ENCODE results near the gene IMP3. TPM values are rescaled to one million over a fixed set of nuclear protein-coding genes. Genes with fewer than 3 reads are reported as not detected.
A peak's percentile ranks its signal among the peaks of the same experiment; 100 is the strongest.

Gene IMP3
- polyA plus RNA-seq, 1 of the 3 experiments (the other 2 are of a cell fraction): 56.2 TPM

GRCh38 chr15:75646944-75647364, 6.9 kb upstream of the IMP3 start:
- H3K36me3 ChIP-seq (replicated peaks in 1 of 2; ENCODE audit: control insufficient read depth in 1 of 2, insufficient read depth in 2 of 2, low read length in 1 of 2): peaks cover 0 to 10% of the 10 kb centered on the region in 2 experiments
- peak overlapping the region; percentile 81 to 96 for H3K27ac ChIP-seq (ENCODE audit: low read depth in 2 of 2, low read length in 1 of 2)
- H3K9me2 ChIP-seq: no peaks in the 10 kb centered on the region
- peak overlapping the region; percentile 99 for H3K4me2 ChIP-seq
- H3K9ac ChIP-seq: peak overlapping the region; percentile 99
- CTCF ChIA-PET: interaction anchor here (0.7 to 3.2 kb wide), 20 partner anchors 8 to 279 kb away, joined by 3 to 22 read pairs (median 5); partner anchors contain the start of genes MAN2C1, PTPN9 and SNUPN
- no peaks in the 10 kb centered on the region for H3K9me3 ChIP-seq
- peaks cover 13 to 39% of the 10 kb centered on the region in 2 experiments; a peak in 3 of 4 replicates for H3K4me1 ChIP-seq (ENCODE audit: control insufficient read depth in 1 of 2, insufficient read depth in 2 of 2, low read depth in 1 of 2, low read length in 1 of 2)
- H2AFZ ChIP-seq (ENCODE audit: low read depth): peak overlapping the region; percentile 81; the same call in 1 of the 2 replicates
- 11% methylated on average over 9 of the region's 26 CpGs for WGBS (ENCODE audit: low lambda C conversion rate)
- POLR2A ChIA-PET: interaction anchor here (1.1 to 1.7 kb wide), 4 partner anchors 14 to 278 kb away, joined by 4 to 6 read pairs (median 6); partner anchors contain the start of genes MAN2C1, PTPN9 and SNUPN
- H3K4me3 ChIP-seq (ENCODE audit: low read depth in 2 of 2, low read length in 1 of 2): peak overlapping the region; percentile 73 to 98
- H4K20me1 ChIP-seq (ENCODE audit: insufficient read depth): peaks cover 21% of the 10 kb centered on the region
- DNase-seq: no peak
- peaks cover 9% of the 10 kb centered on the region for H3F3A ChIP-seq (replicated peaks; ENCODE audit: insufficient read depth)
- no peaks in the 10 kb centered on the region for H3K27me3 ChIP-seq (ENCODE audit: insufficient read depth)
- peaks cover 64% of the 10 kb centered on the region for H3K79me2 ChIP-seq (ENCODE audit: insufficient read depth)
- TF ChIP-seq RAD21 (IDR thresholded peaks at IDR 0.05; ENCODE audit: low read length) (no peak), CHD2 (IDR thresholded peaks at IDR 0.05; ENCODE audit: low read length, partially characterized antibody) (peak; percentile 7)

- Histone ChIP-seq H3K9me2 (no peaks in the 10 kb centered on the region), H3F3A (replicated peaks; ENCODE audit: insufficient read depth) (peaks cover 9% of the 10 kb centered on the region), H3K4me1 (ENCODE audit: control insufficient read depth in 1 of 2, insufficient read depth in 2 of 2, low read depth in 1 of 2, low read length in 1 of 2) (peaks cover 13 to 33% of the 10 kb centered on the region in 2 experiments; a peak in 3 of 4 replicates), H3K4me3 (ENCODE audit: low read depth in 2 of 2, low read length in 1 of 2) (peak overlapping the region; percentile 73 to 98), H3K4me2 (peak overlapping the region; percentile 99), H3K27me3 (ENCODE audit: insufficient read depth) (no peaks in the 10 kb centered on the region), H3K79me2 (ENCODE audit: insufficient read depth) (peaks cover 58% of the 10 kb centered on the region), H3K9me3 (no peaks in the 10 kb centered on the region), H3K27ac (ENCODE audit: low read depth in 2 of 2, low read length in 1 of 2) (peak overlapping the region; percentile 81 to 96), H3K36me3 (replicated peaks in 1 of 2; ENCODE audit: control insufficient read depth in 1 of 2, insufficient read depth in 2 of 2, low read length in 1 of 2) (peaks cover 0 to 10% of the 10 kb centered on the region in 2 experiments), H3K9ac (peak overlapping the region; percentile 99), H2AFZ (ENCODE audit: low read depth) (no peak overlapping the region), H4K20me1 (ENCODE audit: insufficient read depth) (peaks cover 14% of the 10 kb centered on the region)
- no peak for DNase-seq
- no peak for TF ChIP-seq EP300 (IDR thresholded peaks at IDR 0.05; ENCODE audit: borderline replicate concordance in 1 of 2, low read depth in 1 of 2, low read length in 1 of 2)
- TF ChIP-seq POLR2AphosphoS5 (IDR thresholded peaks at IDR 0.05; ENCODE audit: low read depth, low read length): no peak
- no peak for TF ChIP-seq TCF12 (IDR thresholded peaks at IDR 0.05)
- TF ChIP-seq SIN3A (IDR thresholded peaks at IDR 0.05; ENCODE audit: borderline replicate concordance, low read depth, low read length): no peak
- no peak for TF ChIP-seq EZH2phosphoT487 (IDR thresholded peaks at IDR 0.05; ENCODE audit: borderline replicate concordance, low read depth)
- POLR2A ChIA-PET: interaction anchor here (1.5 to 1.7 kb wide), 2 partner anchors 21 to 278 kb away, joined by 5 to 6 read pairs; partner anchors contain the start of genes MAN2C1 and SNUPN
- CTCF ChIA-PET: interaction anchor here (1.0 to 3.2 kb wide), 12 partner anchors 14 to 279 kb away, joined by 3 to 22 read pairs (median 6); partner anchors contain the start of genes MAN2C1 and SNUPN
- WGBS (ENCODE audit: low lambda C conversion rate): 68% methylated on average over 5 of the region's 5 CpGs
These were observed 6.3 kb upstream of the IMP3 start for GRCh38 chr15:75646112-75646943.

- H3K4me2 ChIP-seq: no peak overlapping the region
- peaks cover 20% of the 10 kb centered on the region for H3F3A ChIP-seq (replicated peaks; ENCODE audit: insufficient read depth)
- H3K27ac ChIP-seq (ENCODE audit: low read depth in 2 of 2, low read length in 1 of 2): no peak overlapping the region
- ChIA-PET CTCF (interaction anchor here (0.6 kb wide), 1 partner anchor 26 kb away, joined by 3 read pairs; no protein-coding TSS in a partner anchor), POLR2A (no interaction called here)
- no peaks in the 10 kb centered on the region for H3K9me3 ChIP-seq
- no peak for TF ChIP-seq CHD2 (IDR thresholded peaks at IDR 0.05; ENCODE audit: low read length, partially characterized antibody)
- no peak for TF ChIP-seq TAF1 (IDR thresholded peaks at IDR 0.05; ENCODE audit: borderline replicate concordance, low read depth, low read length)
- no peak for TF ChIP-seq MAX (IDR thresholded peaks at IDR 0.05; ENCODE audit: low read depth)
- TF ChIP-seq FOXJ3 (CRISPR knock-in tag; IDR thresholded peaks at IDR 0.05): no peak
- no peaks in the 10 kb centered on the region for H3K36me3 ChIP-seq (replicated peaks in 1 of 2; ENCODE audit: control insufficient read depth in 1 of 2, insufficient read depth in 2 of 2, low read length in 1 of 2)
- H4K20me1 ChIP-seq (ENCODE audit: insufficient read depth): no peaks in the 10 kb centered on the region
- H3K4me3 ChIP-seq (ENCODE audit: low read depth in 2 of 2, low read length in 1 of 2): no peak overlapping the region
- H3K27me3 ChIP-seq (ENCODE audit: insufficient read depth): no peaks in the 10 kb centered on the region
- 59% methylated on average over 2 of the region's 2 CpGs for WGBS (ENCODE audit: low lambda C conversion rate)
- DNase-seq: no peak
- peaks cover 43% of the 10 kb centered on the region for H3K79me2 ChIP-seq (ENCODE audit: insufficient read depth)
- no peak overlapping the region for H3K9ac ChIP-seq
- H3K4me1 ChIP-seq (ENCODE audit: control insufficient read depth in 1 of 2, insufficient read depth in 2 of 2, low read depth in 1 of 2, low read length in 1 of 2): peaks cover 5 to 17% of the 10 kb centered on the region in 2 experiments; a peak in 3 of 4 replicates
- no peaks in the 10 kb centered on the region for H3K9me2 ChIP-seq
- no peak overlapping the region for H2AFZ ChIP-seq (ENCODE audit: low read depth)
These were observed 4.4 kb upstream of the IMP3 start for GRCh38 chr15:75644376-75644775.

Measured in SK-N-SH (cell line).